IgD-negative memory B cell (primary cell): Measurements from ENCODE around the gene FAM181B. TPM values are rescaled to one million over a fixed set of nuclear protein-coding genes. Genes with fewer than 3 reads are reported as not detected.
"Not testable (repeated sequence)": the region's sequence is repeated elsewhere in the genome, so short reads cannot be mapped to it uniquely, and the experiment has no call there.

Source experiments
- H3K27ac Mint-ChIP-seq, 3 donors: one replicate each; pipeline ENCODE4 v1.8.0; 2020 to 2022; ENCODE audit warnings: mild to moderate bottlenecking in 3 of 3, mixed read lengths in 3 of 3, moderate library complexity in 1 of 3
- H3K27me3 Mint-ChIP-seq: one replicate; pipeline ENCODE4 v1.8.0; 2021; ENCODE audit warnings: mixed read lengths
- H3K36me3 Mint-ChIP-seq: one replicate; pipeline ENCODE4 v1.8.0; 2020; ENCODE audit warnings: mild to moderate bottlenecking, mixed read lengths
- H3K4me1 Mint-ChIP-seq, 3 donors: one replicate each; pipeline ENCODE4 v1.8.0; 2020 to 2022; ENCODE audit warnings: mixed read lengths in 3 of 3, mild to moderate bottlenecking in 1 of 3
- H3K4me3 Mint-ChIP-seq, 4 donors: one replicate each; pipeline ENCODE4 v1.8.0; 2020 to 2022; ENCODE audit warnings: mild to moderate bottlenecking in 4 of 4, mixed read lengths in 4 of 4, moderate library complexity in 3 of 4
- H3K9me3 Mint-ChIP-seq, 3 donors: one replicate each; pipeline ENCODE4 v1.8.0; 2020 to 2021; ENCODE audit warnings: mixed read lengths in 3 of 3, mild to moderate bottlenecking in 1 of 3
- polyA plus RNA-seq: library from polyadenylated mRNA; unstranded; fragments of 300-500 nt; fragmentation: Illumina TruSeq; gene quantifications from one replicate; pipeline ENCODE4 v1.2.3, GENCODE V29; 2021

FAM181B gene
- polyA plus RNA-seq, 1 donor from 2014 or later = not detected

- no peaks in the 10 kb centered on the region for H3K27me3 Mint-ChIP-seq
These were observed 14.1 kb downstream of the FAM181B start for GRCh38 chr11:82719361-82720105.

GRCh38 chr11:82718821-82719220 is 14.8 kb downstream of the FAM181B start:
- H3K4me1 Mint-ChIP-seq = peaks cover 0 to 2% (median 0%) of the 10 kb centered on the region in 3 donors
- H3K9me3 Mint-ChIP-seq = no peaks in the 10 kb centered on the region
- no peak overlapping the region for H3K27ac Mint-ChIP-seq
- H3K36me3 Mint-ChIP-seq = no peaks in the 10 kb centered on the region
- no peaks in the 10 kb centered on the region for H3K27me3 Mint-ChIP-seq
- H3K4me3 Mint-ChIP-seq = no peak overlapping the region

More at GRCh38 chr11:82719361-82720105, 14.1 kb downstream of the FAM181B start:
- Mint-ChIP-seq H3K9me3 (no peaks in the 10 kb centered on the region), H3K36me3 (no peaks in the 10 kb centered on the region), H3K4me1 (peaks cover 0 to 2% (median 0%) of the 10 kb centered on the region in 3 donors), H3K4me3 (no peak overlapping the region), H3K27ac (no peak overlapping the region)

GRCh38 chr11:82718307-82718706 is 15.4 kb downstream of the FAM181B start:
- H3K36me3 Mint-ChIP-seq = no peaks in the 10 kb centered on the region
- peak overlapping the region in 1 of 3 donors; percentile 65 for H3K27ac Mint-ChIP-seq
- H3K4me3 Mint-ChIP-seq = no peak overlapping the region
- no peaks in the 10 kb centered on the region for H3K9me3 Mint-ChIP-seq
- H3K4me1 Mint-ChIP-seq = peaks cover 0 to 2% (median 0%) of the 10 kb centered on the region in 3 donors
- no peaks in the 10 kb centered on the region for H3K27me3 Mint-ChIP-seq

- Mint-ChIP-seq H3K27me3 (no peaks in the 10 kb centered on the region), H3K27ac (no peak overlapping the region), H3K36me3 (no peaks in the 10 kb centered on the region), H3K4me1 (peaks cover 0 to 2% (median 0%) of the 10 kb centered on the region in 3 donors), H3K4me3 (no peak overlapping the region), H3K9me3 (no peaks in the 10 kb centered on the region)
These were observed 19.1 kb downstream of the FAM181B start for GRCh38 chr11:82714346-82715174.

GRCh38 chr11:82711648-82712047 is 22.0 kb downstream of the FAM181B start:
- H3K27me3 Mint-ChIP-seq = no peaks in the 10 kb centered on the region
- no peak overlapping the region for H3K27ac Mint-ChIP-seq
- no peaks in the 10 kb centered on the region for H3K9me3 Mint-ChIP-seq
- H3K4me3 Mint-ChIP-seq = no peak overlapping the region
- no peaks in the 10 kb centered on the region for H3K4me1 Mint-ChIP-seq
- H3K36me3 Mint-ChIP-seq = no peaks in the 10 kb centered on the region

- Mint-ChIP-seq H3K27ac (no peak overlapping the region), H3K27me3 (peaks cover 4% of the 10 kb centered on the region), H3K4me1 (peaks cover 0 to 3% (median 0%) of the 10 kb centered on the region in 3 donors), H3K9me3 (no peaks in the 10 kb centered on the region), H3K4me3 (no peak overlapping the region), H3K36me3 (no peaks in the 10 kb centered on the region)
These were observed 29.9 kb downstream of the FAM181B start for GRCh38 chr11:82703796-82704195.

GRCh38 chr11:82703226-82703625 is 30.4 kb downstream of the FAM181B start:
- no peaks in the 10 kb centered on the region for H3K9me3 Mint-ChIP-seq
- H3K36me3 Mint-ChIP-seq = no peaks in the 10 kb centered on the region
- H3K4me1 Mint-ChIP-seq = peaks cover 0 to 3% (median 0%) of the 10 kb centered on the region in 3 donors
- H3K27ac Mint-ChIP-seq = no peak overlapping the region
- peaks cover 4% of the 10 kb centered on the region for H3K27me3 Mint-ChIP-seq
- H3K4me3 Mint-ChIP-seq = no peak overlapping the region

GRCh38 chr11:82701847-82702520 is 31.7 kb downstream of the FAM181B start:
- Mint-ChIP-seq H3K4me1 (peaks cover 0 to 3% (median 0%) of the 10 kb centered on the region in 3 donors), H3K9me3 (no peaks in the 10 kb centered on the region)

GRCh38 chr11:82698576-82699352 is 34.9 kb downstream of the FAM181B start:
- H3K9me3 Mint-ChIP-seq = no peaks in the 10 kb centered on the region
- H3K4me1 Mint-ChIP-seq = peaks cover 0 to 3% (median 0%) of the 10 kb centered on the region in 3 donors
- no peak overlapping the region for H3K27ac Mint-ChIP-seq
- H3K27me3 Mint-ChIP-seq = peaks cover 5% of the 10 kb centered on the region
- no peak overlapping the region for H3K4me3 Mint-ChIP-seq
- no peaks in the 10 kb centered on the region for H3K36me3 Mint-ChIP-seq

More at GRCh38 chr11:82701847-82702520, 31.7 kb downstream of the FAM181B start:
- Mint-ChIP-seq H3K4me3 (no peak overlapping the region), H3K36me3 (no peaks in the 10 kb centered on the region), H3K27ac (no peak overlapping the region), H3K27me3 (peaks cover 4% of the 10 kb centered on the region)

- Mint-ChIP-seq H3K27ac (no peak overlapping the region), H3K27me3 (peaks cover 1% of the 10 kb centered on the region)
These were observed 40.7 kb downstream of the FAM181B start for GRCh38 chr11:82692981-82693380.

GRCh38 chr11:82689347-82689746 is 44.3 kb downstream of the FAM181B start:
- not testable (repeated sequence) for H3K36me3 Mint-ChIP-seq, H3K4me3 Mint-ChIP-seq, H3K4me1 Mint-ChIP-seq, H3K9me3 Mint-ChIP-seq, H3K27ac Mint-ChIP-seq
- peaks cover 10% of the 10 kb centered on the region for H3K27me3 Mint-ChIP-seq

More at GRCh38 chr11:82692981-82693380, 40.7 kb downstream of the FAM181B start:
- Mint-ChIP-seq H3K4me3 (no peak overlapping the region), H3K4me1 (no peaks in the 10 kb centered on the region), H3K9me3 (no peaks in the 10 kb centered on the region), H3K36me3 (no peaks in the 10 kb centered on the region)

GRCh38 chr11:82686211-82686610 is 47.5 kb downstream of the FAM181B start:
- Mint-ChIP-seq H3K27me3 (peaks cover 12% of the 10 kb centered on the region), H3K36me3 (no peaks in the 10 kb centered on the region), H3K4me3 (no peak overlapping the region), H3K4me1 (peaks cover 0 to 2% (median 0%) of the 10 kb centered on the region in 3 donors), H3K27ac (no peak overlapping the region), H3K9me3 (peaks cover 0 to 6% (median 2%) of the 10 kb centered on the region in 3 donors)

GRCh38 chr11:82683029-82683428 is 50.6 kb downstream of the FAM181B start:
- no peak overlapping the region for H3K27ac Mint-ChIP-seq
- no peak overlapping the region for H3K4me3 Mint-ChIP-seq
- peaks cover 0 to 2% (median 0%) of the 10 kb centered on the region in 3 donors for H3K4me1 Mint-ChIP-seq
- peaks cover 3 to 6% (median 5%) of the 10 kb centered on the region in 3 donors for H3K9me3 Mint-ChIP-seq
- no peaks in the 10 kb centered on the region for H3K36me3 Mint-ChIP-seq
- H3K27me3 Mint-ChIP-seq = peaks cover 17% of the 10 kb centered on the region

GRCh38 chr11:82682003-82682751 is 51.5 kb downstream of the FAM181B start:
- Mint-ChIP-seq H3K27ac (no peak overlapping the region), H3K27me3 (peaks cover 14% of the 10 kb centered on the region), H3K4me1 (peaks cover 0 to 2% (median 0%) of the 10 kb centered on the region in 3 donors), H3K36me3 (no peaks in the 10 kb centered on the region), H3K9me3 (peaks cover 3 to 6% (median 5%) of the 10 kb centered on the region in 3 donors), H3K4me3 (no peak overlapping the region)
